HG02884 (cell line): ENCODE measurements around the gene SNX11.
A peak's percentile ranks its signal among the peaks of the same experiment; 100 is the strongest.

Source experiments
- ATAC-seq: cut with Tn5 transposase; IDR thresholded peaks from one replicate; pipeline ENCODE4 v1.9.1; 2021; ENCODE audit warnings: mild to moderate bottlenecking, moderate library complexity; ENCODE audit not compliant: unreplicated experiment

The SNX11 gene

GRCh38 chr17:48093341-48094045, 14.1 kb upstream of the SNX11 start:
- ATAC-seq, result no peak

DNA sequence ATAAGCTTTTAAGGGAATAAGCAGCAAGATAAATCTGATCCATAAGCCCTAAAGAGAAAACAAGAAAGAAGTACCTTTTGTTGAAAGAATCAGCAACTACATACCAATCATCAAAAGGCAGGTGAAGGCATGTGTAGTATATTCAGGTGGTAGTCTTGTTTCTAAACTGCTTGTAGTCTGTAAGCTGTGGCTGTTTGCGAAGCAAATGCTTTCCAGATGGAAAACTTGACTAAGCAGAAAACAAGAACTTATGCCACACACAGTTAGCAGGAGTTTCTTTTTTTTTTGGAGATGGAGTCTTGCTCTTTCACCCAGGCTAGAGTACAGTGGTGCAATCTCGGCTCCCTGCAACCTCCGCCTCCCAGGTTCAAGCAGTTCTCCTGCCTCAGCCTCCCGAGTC, 12.0 kb upstream of the SNX11 start:
- ATAC-seq, result no peak

DNA sequence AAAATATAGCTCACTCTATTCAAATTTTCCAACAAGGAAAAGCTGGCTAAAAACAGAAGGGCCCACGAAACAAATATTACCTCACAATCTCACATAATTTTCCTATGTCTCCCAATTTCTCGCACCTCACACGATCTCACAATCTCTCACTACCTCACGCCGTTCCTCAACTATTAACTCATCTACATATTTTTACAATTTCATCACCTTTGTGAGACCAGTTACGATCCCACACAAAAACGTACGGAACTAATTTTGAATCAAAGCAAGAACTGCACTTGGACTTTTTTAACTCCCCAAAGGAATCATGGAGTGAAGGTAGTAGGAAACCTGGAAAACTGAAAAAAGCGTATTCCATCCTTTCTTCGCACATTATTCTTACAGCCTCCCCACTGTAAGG, 7.4 kb upstream of the SNX11 start:
- ATAC-seq, result no peak

- peak; percentile 5 for ATAC-seq
Observed at GRCh38 chr17:48100591-48101011, 7.0 kb upstream of the SNX11 start.

DNA sequence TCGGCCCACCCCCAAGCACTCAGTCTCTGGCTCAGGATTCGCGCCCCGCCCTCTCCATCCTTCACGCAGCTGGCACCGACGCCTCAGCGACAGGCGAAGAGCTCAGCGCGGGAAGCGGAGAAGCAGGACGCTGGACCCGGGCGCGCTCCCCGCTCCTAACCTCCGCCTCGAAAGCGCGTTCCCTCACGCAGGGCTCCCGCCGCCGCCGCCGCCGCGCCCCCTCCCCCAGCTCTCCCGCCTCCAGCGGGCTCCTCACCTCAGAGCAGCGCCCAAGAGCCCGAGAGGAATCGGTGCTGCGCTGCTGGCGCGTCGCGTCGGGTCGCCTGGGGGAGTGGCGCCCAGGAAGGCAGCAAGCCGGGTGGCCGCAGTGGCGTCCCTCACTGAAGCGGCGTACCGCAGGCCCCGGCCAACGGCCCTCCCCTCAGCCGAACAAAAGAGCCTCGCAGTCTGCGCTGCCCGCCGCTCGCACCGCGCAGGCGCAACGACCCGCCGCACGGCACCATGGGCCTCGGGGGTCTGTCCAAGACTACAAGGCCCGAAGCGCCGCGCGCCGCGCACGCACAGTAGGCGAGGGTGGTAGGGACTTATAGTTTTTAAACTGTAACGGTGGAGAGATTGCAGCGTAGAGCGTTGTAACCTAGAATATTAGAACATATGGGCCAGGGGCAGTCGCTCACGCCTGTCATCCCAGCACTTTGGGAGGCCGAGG, 6.4 kb upstream of the SNX11 start, which contains the start of gene CBX1:
CBX1 (minus strand) TSS at position 467 of the 709 bp plus-strand sequence. CDS start 24,474 bp downstream, outside the sequence.
- ATAC-seq, result peak; percentile 75

DNA sequence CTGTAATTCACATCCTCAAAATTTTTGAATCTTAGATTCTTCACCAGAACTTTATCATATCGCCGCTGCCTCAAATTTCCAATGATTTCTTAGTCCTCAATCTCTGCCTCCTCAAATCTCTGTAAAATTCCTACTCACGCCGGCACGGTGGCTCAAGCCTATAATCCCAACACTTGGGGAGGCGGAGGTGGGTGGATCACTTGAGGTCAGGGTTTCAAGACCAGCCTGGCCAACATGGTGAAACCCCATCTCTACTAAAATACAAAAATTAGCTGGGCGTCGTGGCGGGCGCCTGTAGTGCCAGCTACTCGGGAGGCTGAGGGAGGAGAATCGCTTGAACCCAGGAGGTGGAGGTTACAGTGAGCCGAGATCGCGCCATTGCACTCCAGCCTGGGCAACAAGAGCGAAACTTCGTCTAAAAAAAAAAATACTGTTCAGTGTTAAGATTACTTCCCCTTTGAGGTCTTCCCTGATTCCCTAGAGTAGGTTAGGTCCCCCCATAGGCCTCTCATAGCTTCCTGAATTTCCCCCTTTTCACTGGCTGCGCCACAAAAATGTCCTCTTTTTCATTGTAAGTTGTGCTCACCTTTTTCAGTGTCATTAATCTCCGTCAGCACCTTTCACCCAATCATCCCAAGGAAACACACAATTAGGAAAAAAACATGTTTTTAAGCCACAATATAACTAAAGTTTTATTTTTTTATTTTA, 5.4 kb upstream of the SNX11 start:
- no peak for ATAC-seq

DNA sequence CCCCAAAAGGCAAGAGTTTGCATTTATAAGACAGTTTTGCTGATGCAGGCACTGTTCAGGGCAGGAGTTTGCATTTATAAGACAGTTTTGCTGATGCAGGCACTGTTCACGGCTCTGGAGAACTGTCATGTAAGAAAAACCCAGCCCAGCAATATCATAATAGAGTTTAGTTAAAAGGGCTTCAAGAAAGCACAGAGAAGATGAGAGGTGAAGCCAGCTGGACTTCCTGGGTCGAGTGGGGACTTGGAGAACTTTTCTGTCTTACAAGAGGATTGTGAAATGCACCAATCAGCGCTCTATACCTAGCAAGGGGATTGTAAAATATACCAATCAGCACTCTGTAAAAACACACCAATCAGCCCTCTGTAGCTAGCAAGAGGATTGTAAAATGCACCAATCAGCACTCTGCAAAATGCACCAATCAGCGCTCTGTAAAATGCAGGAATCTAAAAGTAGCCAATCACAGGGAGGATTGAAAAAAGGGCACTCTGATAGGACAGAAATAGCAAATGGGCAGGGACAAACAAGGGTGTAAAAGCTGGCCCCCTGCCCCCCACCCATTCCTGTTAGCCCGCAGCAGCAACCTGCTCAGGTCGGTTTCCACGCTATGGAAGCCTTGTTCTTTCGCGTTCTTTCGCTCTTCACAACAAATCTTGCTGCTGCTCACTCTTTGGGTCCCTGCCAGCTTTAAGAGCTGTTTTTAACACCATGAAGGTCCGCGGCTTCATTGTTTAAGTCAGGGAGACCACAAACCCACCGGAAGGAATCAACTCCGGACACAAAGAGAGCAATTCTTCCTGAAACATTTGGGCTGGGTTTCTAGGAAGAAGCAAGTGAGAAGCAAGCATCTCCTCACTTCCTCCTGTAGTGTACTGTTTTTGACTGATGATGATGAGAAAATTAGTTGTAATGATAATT, 4.5 kb upstream of the SNX11 start:
- no peak for ATAC-seq

- no peak for ATAC-seq
Observed at GRCh38 chr17:48104440-48104839, 3.1 kb upstream of the SNX11 start.

DNA sequence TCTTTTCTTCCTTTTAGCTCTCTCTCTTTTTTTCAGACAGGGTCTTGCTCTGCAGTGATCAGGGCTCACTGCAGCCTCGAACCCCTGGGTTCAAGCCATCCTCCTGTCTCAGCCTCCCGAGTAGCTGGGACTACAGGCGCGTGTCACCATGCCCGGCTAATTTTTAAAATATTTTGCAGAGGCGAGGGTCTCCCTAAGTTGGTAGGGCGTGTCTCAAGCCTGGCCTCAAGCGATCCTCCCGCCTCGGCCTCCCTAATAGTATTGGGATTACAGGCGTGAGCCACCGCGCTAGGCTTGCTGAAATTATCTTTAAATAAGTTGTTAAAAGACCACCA, 797 bp upstream of the SNX11 start:
- no peak for ATAC-seq

GRCh38 chr17:48110761-48111160, 3.2 kb downstream of the SNX11 start:
- ATAC-seq, result no peak

- no peak for ATAC-seq
Observed at GRCh38 chr17:48111937-48112241, 4.3 kb downstream of the SNX11 start.

GRCh38 chr17:48113201-48113676, 5.7 kb downstream of the SNX11 start:
- no peak for ATAC-seq

GRCh38 chr17:48121923-48122664, 14.5 kb downstream of the SNX11 start:
- ATAC-seq, result no peak

DNA sequence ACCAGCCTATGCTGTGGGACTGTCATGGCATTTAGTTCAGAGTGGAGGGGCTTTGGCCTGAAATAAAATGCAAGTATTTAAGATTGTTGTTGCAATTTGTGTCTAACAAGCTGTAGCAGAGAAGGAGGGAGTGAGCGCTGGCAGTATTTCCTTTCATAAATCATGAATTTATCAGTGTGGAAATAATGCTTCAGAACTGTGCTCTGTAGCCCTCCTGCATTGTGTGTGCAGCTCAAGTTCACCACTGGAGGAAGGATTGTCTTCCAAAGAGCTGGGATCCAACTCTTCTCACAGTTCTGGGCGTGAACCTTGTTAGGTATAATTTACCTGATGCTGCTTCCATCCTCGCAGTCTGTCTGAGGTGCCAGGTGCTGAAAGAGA, 15.1 kb downstream of the SNX11 start:
- no peak for ATAC-seq

DNA sequence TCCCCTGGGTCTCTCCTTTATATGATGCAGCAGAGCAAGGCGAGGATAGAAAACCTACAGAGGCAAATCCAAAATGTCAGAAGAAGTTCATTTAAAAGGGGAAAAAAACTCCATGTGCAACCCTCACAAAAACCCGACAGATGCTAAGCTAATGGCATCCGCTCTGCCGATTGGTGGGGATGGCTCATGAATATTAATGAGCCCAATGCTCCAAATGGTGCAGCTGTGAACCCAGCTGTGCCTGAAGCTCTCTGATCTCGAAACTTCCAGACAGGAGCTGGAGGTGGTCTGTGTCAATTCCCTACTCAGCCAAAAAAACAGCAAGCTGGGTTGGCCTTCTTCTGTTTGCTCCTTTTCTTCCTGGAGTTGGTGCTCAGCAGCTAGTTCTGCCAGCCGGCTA, 15.5 kb downstream of the SNX11 start:
- ATAC-seq, result no peak

GRCh38 chr17:48123776-48124388, 16.3 kb downstream of the SNX11 start:
- ATAC-seq, result no peak

DNA sequence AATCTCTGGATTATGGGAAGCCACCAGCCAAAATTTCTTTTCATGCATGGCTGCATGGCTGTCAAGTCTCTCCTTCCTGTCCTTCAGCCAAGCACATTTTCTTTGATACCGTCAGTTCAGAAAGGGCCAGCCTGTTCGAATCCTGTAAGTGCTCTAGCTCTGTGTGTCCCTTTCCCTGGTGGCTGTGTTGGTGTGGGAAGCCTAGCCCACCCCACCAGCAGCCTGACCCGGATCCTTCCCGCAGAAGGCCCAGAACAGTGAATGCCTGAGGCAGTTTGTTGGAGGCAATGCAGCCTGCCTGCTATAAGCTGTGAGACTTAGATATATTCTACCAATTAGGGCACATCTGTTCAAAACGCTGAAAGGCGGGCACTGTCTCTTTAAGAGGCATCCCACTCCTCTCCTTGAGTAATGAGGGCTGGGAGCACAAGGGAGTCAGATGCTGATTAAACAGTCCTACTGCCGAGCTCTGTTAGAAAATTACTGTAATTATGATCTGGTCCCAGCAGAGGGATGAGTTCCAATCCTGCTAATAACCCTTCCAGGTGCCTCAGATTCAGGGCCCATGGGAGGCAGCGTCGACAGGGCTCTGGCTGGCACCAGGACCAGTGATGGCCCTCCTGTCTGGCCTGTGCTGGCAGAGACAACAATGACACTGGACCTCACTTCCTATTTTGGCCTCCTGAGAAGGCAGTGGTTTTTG, 18.4 kb downstream of the SNX11 start:
- no peak for ATAC-seq

DNA sequence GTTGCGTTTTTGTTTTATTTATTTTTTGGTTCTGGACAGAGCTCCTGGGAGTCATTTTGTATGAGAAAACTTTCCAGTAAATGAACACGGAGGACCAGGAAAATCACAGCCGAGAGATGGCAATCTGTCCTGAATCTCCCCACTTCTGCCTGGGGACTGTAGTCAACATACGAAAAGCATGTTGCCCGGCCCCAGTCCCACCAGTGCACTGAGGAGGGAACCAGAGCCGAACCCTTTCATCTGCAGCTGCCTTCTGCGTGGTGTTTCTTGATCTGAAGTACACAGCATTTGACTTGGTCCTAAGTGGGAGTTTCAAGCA, 18.9 kb downstream of the SNX11 start:
- ATAC-seq, result no peak

DNA sequence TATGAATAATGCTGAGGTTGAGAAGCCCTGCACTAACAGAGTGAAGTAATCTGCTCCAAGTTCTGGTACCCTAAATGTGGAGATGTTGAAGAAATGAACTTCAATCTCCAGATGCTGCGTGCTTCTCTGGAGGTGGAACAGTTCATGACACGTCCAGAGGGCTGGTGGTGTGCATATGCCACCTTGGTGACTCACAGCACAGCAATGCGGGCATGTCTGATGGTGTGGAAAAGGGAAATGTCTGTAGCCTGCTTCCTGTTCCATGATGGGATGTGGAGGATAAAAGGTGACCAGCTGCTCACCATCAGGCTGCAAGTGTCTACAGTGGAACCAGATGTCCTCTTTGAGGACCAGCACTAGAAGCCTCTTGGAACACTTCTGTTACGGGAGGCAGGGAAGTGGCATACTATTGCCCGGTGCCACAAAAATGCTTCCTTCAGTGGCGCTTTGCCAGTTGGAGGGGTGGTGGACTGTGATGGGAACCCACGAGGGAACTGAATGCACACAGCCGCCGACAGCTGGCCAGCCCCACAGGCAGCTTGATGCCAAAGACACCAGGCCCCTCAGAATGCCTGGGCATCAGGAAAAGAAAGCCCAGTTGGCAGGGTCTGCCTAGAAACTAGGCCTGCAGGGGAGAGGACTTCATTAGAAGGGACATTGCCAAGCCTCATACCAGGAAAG, 19.9 kb downstream of the SNX11 start:
- ATAC-seq, result no peak
